ENCODE results near the gene DCAF17. TPM values are rescaled to one million over a fixed set of nuclear protein-coding genes. Genes with fewer than 3 reads are reported as not detected.

DCAF17 gene
- total and polyA plus RNA-seq, 2 experiments from 2014 or later = 10.6 to 14.4 TPM

- no peaks in the 10 kb centered on the region for H3K27me3 ChIP-seq (replicated peaks; ENCODE audit: insufficient read depth)
- H3K9ac ChIP-seq = no peak overlapping the region
- no peaks in the 10 kb centered on the region for H4K20me1 ChIP-seq (ENCODE audit: insufficient read depth)
- H3K4me3 ChIP-seq = no peak overlapping the region
- H3K36me3 ChIP-seq (ENCODE audit: low read depth) = 0 out of 2 replicates have a peak, but pooled peaks cover 18% of the 10 kb centered on the region
- H3K79me2 ChIP-seq (ENCODE audit: insufficient read depth) = no peaks in the 10 kb centered on the region
- no peak overlapping the region for H3K27ac ChIP-seq
- no peak for DNase-seq
- H2AFZ ChIP-seq = no peak overlapping the region
- in situ Hi-C loops (cut with MboI) = no loop called here
- 48 to 52% methylated on average over 2 of the region's 2 CpGs for WGBS, 2 experiments (ENCODE audit: low coverage in 1 of 2, low lambda C conversion rate in 2 of 2, missing lambda C conversion rate in 2 of 2)
- no peaks in the 10 kb centered on the region for H3K9me2 ChIP-seq (ENCODE audit: insufficient read depth)
- no peaks in the 10 kb centered on the region for H3K9me3 ChIP-seq (ENCODE audit: low read depth)
- no peak for TF ChIP-seq EZH2phosphoT487 (IDR thresholded peaks at IDR 0.05; ENCODE audit: insufficient read depth, low read depth)
- TF ChIP-seq EZH2 (IDR thresholded peaks at IDR 0.05; ENCODE audit: insufficient read depth, poor library complexity, severe bottlenecking) = no peak
- no peaks in the 10 kb centered on the region for H3F3A ChIP-seq (ENCODE audit: insufficient read depth)
- no peak overlapping the region for H3K4me2 ChIP-seq (ENCODE audit: unreplicated experiment)
- H3K4me1 ChIP-seq (ENCODE audit: insufficient read depth) = peaks cover 6% of the 10 kb centered on the region; the same call in 1 of the 2 replicates
These were observed 49.8 kb downstream of the DCAF17 start for GRCh38 chr2:171483793-171484192.

GRCh38 chr2:171485116-171485515 lies 51.1 kb downstream of the DCAF17 start:
- DNase-seq = no peak

GRCh38 chr2:171487201-171487600 lies 53.2 kb downstream of the DCAF17 start:
- H3K4me2 ChIP-seq (ENCODE audit: unreplicated experiment) = no peak overlapping the region
- no peaks in the 10 kb centered on the region for H3K9me3 ChIP-seq (ENCODE audit: low read depth)
- H3K9me2 ChIP-seq (ENCODE audit: insufficient read depth) = no peaks in the 10 kb centered on the region
- H3F3A ChIP-seq (ENCODE audit: insufficient read depth) = no peaks in the 10 kb centered on the region
- H3K9ac ChIP-seq = no peak overlapping the region
- WGBS, 2 experiments (ENCODE audit: low coverage in 1 of 2, low lambda C conversion rate in 2 of 2, missing lambda C conversion rate in 2 of 2) = 96 to 98% methylated on average over 6 of the region's 6 CpGs
- no peak overlapping the region for H3K4me3 ChIP-seq
- DNase-seq = no peak
- no peak overlapping the region for H3K27ac ChIP-seq
- H3K27me3 ChIP-seq (replicated peaks; ENCODE audit: insufficient read depth) = no peaks in the 10 kb centered on the region
- H2AFZ ChIP-seq = no peak overlapping the region
- in situ Hi-C loops (cut with MboI) = no loop called here
- H3K36me3 ChIP-seq (ENCODE audit: low read depth) = 0 out of 2 replicates have a peak, but pooled peaks cover 4% of the 10 kb centered on the region
- TF ChIP-seq EZH2 (IDR thresholded peaks at IDR 0.05; ENCODE audit: insufficient read depth, poor library complexity, severe bottlenecking) (no peak), EZH2phosphoT487 (IDR thresholded peaks at IDR 0.05; ENCODE audit: insufficient read depth, low read depth) (no peak)
- no peaks in the 10 kb centered on the region for H4K20me1 ChIP-seq (ENCODE audit: insufficient read depth)
- H3K4me1 ChIP-seq (ENCODE audit: insufficient read depth) = peaks cover 6% of the 10 kb centered on the region; the same call in 1 of the 2 replicates
- H3K79me2 ChIP-seq (ENCODE audit: insufficient read depth) = no peaks in the 10 kb centered on the region

More at GRCh38 chr2:171485116-171485515, 51.1 kb downstream of the DCAF17 start:
- H3K9me2 ChIP-seq (ENCODE audit: insufficient read depth) = no peaks in the 10 kb centered on the region
- H3K4me3 ChIP-seq = no peak overlapping the region
- no peak overlapping the region for H3K4me2 ChIP-seq (ENCODE audit: unreplicated experiment)
- H2AFZ ChIP-seq = no peak overlapping the region
- no peaks in the 10 kb centered on the region for H3K9me3 ChIP-seq (ENCODE audit: low read depth)
- H3K4me1 ChIP-seq (ENCODE audit: insufficient read depth) = peaks cover 6% of the 10 kb centered on the region; the same call in 1 of the 2 replicates
- 0 out of 2 replicates have a peak, but pooled peaks cover 10% of the 10 kb centered on the region for H3K36me3 ChIP-seq (ENCODE audit: low read depth)
- H3K9ac ChIP-seq = no peak overlapping the region
- TF ChIP-seq EZH2phosphoT487 (IDR thresholded peaks at IDR 0.05; ENCODE audit: insufficient read depth, low read depth) (no peak), EZH2 (IDR thresholded peaks at IDR 0.05; ENCODE audit: insufficient read depth, poor library complexity, severe bottlenecking) (no peak)
- no peaks in the 10 kb centered on the region for H3K27me3 ChIP-seq (replicated peaks; ENCODE audit: insufficient read depth)
- H4K20me1 ChIP-seq (ENCODE audit: insufficient read depth) = no peaks in the 10 kb centered on the region
- no peaks in the 10 kb centered on the region for H3F3A ChIP-seq (ENCODE audit: insufficient read depth)
- in situ Hi-C loops (cut with MboI) = no loop called here
- 96 to 97% methylated on average over 1 of the region's 1 CpG for WGBS, 2 experiments (ENCODE audit: low coverage in 1 of 2, low lambda C conversion rate in 2 of 2, missing lambda C conversion rate in 2 of 2)
- H3K79me2 ChIP-seq (ENCODE audit: insufficient read depth) = no peaks in the 10 kb centered on the region
- H3K27ac ChIP-seq = no peak overlapping the region

- H3K27ac ChIP-seq = no peak overlapping the region
- no peak for DNase-seq
- in situ Hi-C loops (cut with MboI) = no loop called here
These were observed 53.8 kb downstream of the DCAF17 start for GRCh38 chr2:171487803-171488259.

More at GRCh38 chr2:171487803-171488259, 53.8 kb downstream of the DCAF17 start:
- no peaks in the 10 kb centered on the region for H3K9me3 ChIP-seq (ENCODE audit: low read depth)
- no peaks in the 10 kb centered on the region for H3K27me3 ChIP-seq (replicated peaks; ENCODE audit: insufficient read depth)
- TF ChIP-seq EZH2phosphoT487 (IDR thresholded peaks at IDR 0.05; ENCODE audit: insufficient read depth, low read depth) (no peak), EZH2 (IDR thresholded peaks at IDR 0.05; ENCODE audit: insufficient read depth, poor library complexity, severe bottlenecking) (no peak)
- no peak overlapping the region for H3K4me3 ChIP-seq
- H3K79me2 ChIP-seq (ENCODE audit: insufficient read depth) = no peaks in the 10 kb centered on the region
- H3K4me2 ChIP-seq (ENCODE audit: unreplicated experiment) = no peak overlapping the region
- H3K9ac ChIP-seq = no peak overlapping the region
- no peaks in the 10 kb centered on the region for H3K4me1 ChIP-seq (ENCODE audit: insufficient read depth)
- no peaks in the 10 kb centered on the region for H3F3A ChIP-seq (ENCODE audit: insufficient read depth)
- no peaks in the 10 kb centered on the region for H4K20me1 ChIP-seq (ENCODE audit: insufficient read depth)
- H3K9me2 ChIP-seq (ENCODE audit: insufficient read depth) = no peaks in the 10 kb centered on the region
- 0 out of 2 replicates have a peak, but pooled peaks cover 4% of the 10 kb centered on the region for H3K36me3 ChIP-seq (ENCODE audit: low read depth)
- H2AFZ ChIP-seq = no peak overlapping the region
- WGBS, 2 experiments (ENCODE audit: low coverage in 1 of 2, low lambda C conversion rate in 2 of 2, missing lambda C conversion rate in 2 of 2) = 93 to 96% methylated on average over 4 of the region's 4 CpGs

Measured in GM23248 (cell line).